Loucy (cell line): ENCODE measurements around the gene SPATA13.

Experiments used
- H2AFZ ChIP-seq: fragments of 200-600 bp; sonication (generic); 2 replicates; pipeline ENCODE4 v1.6.0; 2016; ENCODE audit warnings: antibody characterized with exemption, mild to moderate bottlenecking, low read length, moderate library complexity
- H3F3A ChIP-seq: fragments of 200-600 bp; 2 replicates; pipeline ENCODE4 v1.6.0; 2016; ENCODE audit warnings: antibody characterized with exemption, low read depth, mild to moderate bottlenecking
- H3K27me3 ChIP-seq: fragments of 200-600 bp; sonication (generic); 2 replicates; pipeline ENCODE4 v1.6.1; 2014; ENCODE audit warnings: low read length, mild to moderate bottlenecking; ENCODE audit not compliant: insufficient read depth, poor library complexity, severe bottlenecking
- H3K36me3 ChIP-seq: fragments of 200-600 bp; sonication (generic); 2 replicates; pipeline ENCODE4 v1.6.1; 2016; ENCODE audit warnings: low read length; ENCODE audit not compliant: insufficient read depth
- H3K4me1 ChIP-seq: fragments of 200-600 bp; sonication (generic); 2 replicates; pipeline ENCODE4 v1.5.1; 2014; ENCODE audit warnings: low read length, mild to moderate bottlenecking; ENCODE audit not compliant: insufficient read depth, poor library complexity, severe bottlenecking
- H3K4me2 ChIP-seq: fragments of 200-600 bp; sonication (generic); 2 replicates; pipeline ENCODE4 v1.6.0; 2014; ENCODE audit warnings: antibody characterized with exemption, low read length, low read depth, mild to moderate bottlenecking; ENCODE audit not compliant: poor library complexity, severe bottlenecking
- H3K4me3 ChIP-seq: fragments of 200-600 bp; sonication (generic); 2 replicates; pipeline ENCODE4 v1.5.1; 2014; ENCODE audit warnings: low read length, mild to moderate bottlenecking, mixed read lengths; ENCODE audit not compliant: poor library complexity, severe bottlenecking
- H3K79me2 ChIP-seq: fragments of 200-600 bp; sonication (generic); 2 replicates; pipeline ENCODE4 v1.6.1; 2014; ENCODE audit warnings: low read length; ENCODE audit not compliant: insufficient read depth
- H3K9ac ChIP-seq: fragments of 200-600 bp; sonication (generic); 2 replicates; pipeline ENCODE4 v1.6.0; 2014; ENCODE audit warnings: mild to moderate bottlenecking, low read depth, low read length, moderate library complexity; ENCODE audit not compliant: poor library complexity, severe bottlenecking
- H3K9me2 ChIP-seq: fragments of 200-600 bp; sonication (generic); replicated peaks from 2 replicates; pipeline ENCODE4 v1.6.1; 2016; ENCODE audit warnings: low read depth, low read length, mixed read lengths
- H3K9me3 ChIP-seq: fragments of 200-600 bp; sonication (generic); 2 replicates; pipeline ENCODE4 v1.6.1; 2014; ENCODE audit warnings: mild to moderate bottlenecking, antibody characterized with exemption, low read length, low read depth; ENCODE audit not compliant: insufficient read depth
- H4K20me1 ChIP-seq: fragments of 200-600 bp; sonication (generic); 2 replicates; pipeline ENCODE4 v1.6.0; 2014; ENCODE audit warnings: antibody characterized with exemption, low read length, mild to moderate bottlenecking; ENCODE audit not compliant: insufficient read depth, poor library complexity, severe bottlenecking
- EZH2phosphoT487 ChIP-seq: fragments of 200-600 bp; IDR thresholded peaks from 2 replicates; pipeline ENCODE4 v1.6.1; 2018; ENCODE audit warnings: antibody characterized with exemption, mild to moderate bottlenecking, moderate library complexity, borderline replicate concordance
- TF ChIP-seq, protein P1 (sequence below): fragments of 200-600 bp; sonication (generic); conservative IDR thresholded peaks from 2 replicates; pipeline ENCODE4 v1.5.1; 2014; ENCODE audit warnings: mild to moderate bottlenecking, antibody characterized with exemption, low read length

Gene SPATA13

GRCh38 chr13:24277761-24278160 lies 117.2 kb downstream of the SPATA13 start:
- H3K4me3 ChIP-seq = no peak overlapping the region
- H4K20me1 ChIP-seq = no peaks in the 10 kb centered on the region
- no peaks in the 10 kb centered on the region for H3F3A ChIP-seq
- H3K9me2 ChIP-seq = no peaks in the 10 kb centered on the region
- no peak overlapping the region for H3K9ac ChIP-seq
- no peaks in the 10 kb centered on the region for H3K27me3 ChIP-seq
- peaks cover 20% of the 10 kb centered on the region for H3K4me1 ChIP-seq
- TF ChIP-seq EZH2phosphoT487 = no peak
- TF ChIP-seq, protein P1, sequence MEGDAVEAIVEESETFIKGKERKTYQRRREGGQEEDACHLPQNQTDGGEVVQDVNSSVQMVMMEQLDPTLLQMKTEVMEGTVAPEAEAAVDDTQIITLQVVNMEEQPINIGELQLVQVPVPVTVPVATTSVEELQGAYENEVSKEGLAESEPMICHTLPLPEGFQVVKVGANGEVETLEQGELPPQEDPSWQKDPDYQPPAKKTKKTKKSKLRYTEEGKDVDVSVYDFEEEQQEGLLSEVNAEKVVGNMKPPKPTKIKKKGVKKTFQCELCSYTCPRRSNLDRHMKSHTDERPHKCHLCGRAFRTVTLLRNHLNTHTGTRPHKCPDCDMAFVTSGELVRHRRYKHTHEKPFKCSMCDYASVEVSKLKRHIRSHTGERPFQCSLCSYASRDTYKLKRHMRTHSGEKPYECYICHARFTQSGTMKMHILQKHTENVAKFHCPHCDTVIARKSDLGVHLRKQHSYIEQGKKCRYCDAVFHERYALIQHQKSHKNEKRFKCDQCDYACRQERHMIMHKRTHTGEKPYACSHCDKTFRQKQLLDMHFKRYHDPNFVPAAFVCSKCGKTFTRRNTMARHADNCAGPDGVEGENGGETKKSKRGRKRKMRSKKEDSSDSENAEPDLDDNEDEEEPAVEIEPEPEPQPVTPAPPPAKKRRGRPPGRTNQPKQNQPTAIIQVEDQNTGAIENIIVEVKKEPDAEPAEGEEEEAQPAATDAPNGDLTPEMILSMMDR = no peak
- no peaks in the 10 kb centered on the region; the same call in 1 of the 2 replicates for H3K36me3 ChIP-seq
- H3K9me3 ChIP-seq = no peaks in the 10 kb centered on the region
- no peak overlapping the region for H3K4me2 ChIP-seq
- peaks cover 18% of the 10 kb centered on the region; the same call in 1 of the 2 replicates for H3K79me2 ChIP-seq
- no peak overlapping the region for H2AFZ ChIP-seq

DNA sequence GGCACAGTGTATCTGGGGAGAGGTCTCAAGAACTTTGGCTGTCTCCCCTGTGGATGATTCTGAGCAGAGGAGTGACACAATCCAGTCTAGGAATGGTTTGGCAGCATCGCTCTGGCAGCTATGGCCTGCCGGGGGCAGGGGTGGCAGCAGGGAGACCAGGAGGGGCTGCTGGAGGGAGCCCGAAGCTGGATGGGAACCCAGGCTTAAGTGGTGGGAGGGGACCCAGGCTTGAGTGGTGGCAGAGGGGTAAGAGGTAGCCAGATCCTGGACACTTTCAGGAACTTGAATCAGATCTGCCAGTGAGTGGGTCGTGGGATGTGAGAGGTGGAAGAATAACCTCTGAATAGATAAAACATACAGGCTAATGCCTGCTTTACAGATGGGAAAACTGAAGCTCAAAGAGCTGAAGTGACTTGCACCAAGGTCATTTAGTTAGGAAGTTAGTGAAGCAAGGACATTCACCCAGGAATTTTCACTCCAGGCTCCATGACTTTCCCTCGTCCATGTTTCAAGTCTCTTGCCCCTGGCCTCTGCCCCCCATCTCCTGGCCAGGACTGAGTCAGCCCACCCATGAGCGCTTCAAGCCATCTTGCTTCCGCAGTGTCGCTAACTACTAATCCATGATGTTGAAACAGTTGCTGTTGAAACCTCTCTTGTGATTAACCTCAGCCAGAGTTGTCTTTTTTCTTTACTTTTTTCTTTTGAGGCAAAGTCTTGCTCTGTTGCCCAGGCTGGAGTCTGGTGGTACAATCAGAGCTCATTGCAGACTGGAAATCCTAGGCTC lies 119.0 kb downstream of the SPATA13 start:
- Histone ChIP-seq H3K4me2 (no peak overlapping the region), H2AFZ (no peak overlapping the region), H3K36me3 (peaks cover 10% of the 10 kb centered on the region; the same call in 1 of the 2 replicates), H3K9me2 (no peaks in the 10 kb centered on the region), H4K20me1 (no peaks in the 10 kb centered on the region), H3F3A (no peaks in the 10 kb centered on the region), H3K4me1 (peaks cover 9% of the 10 kb centered on the region), H3K27me3 (no peaks in the 10 kb centered on the region), H3K79me2 (peaks cover under 1% of the 10 kb centered on the region; the same call in 1 of the 2 replicates), H3K4me3 (no peak overlapping the region), H3K9me3 (no peaks in the 10 kb centered on the region), H3K9ac (no peak overlapping the region)
- TF ChIP-seq, protein P1 = no peak
- no peak for TF ChIP-seq EZH2phosphoT487

DNA sequence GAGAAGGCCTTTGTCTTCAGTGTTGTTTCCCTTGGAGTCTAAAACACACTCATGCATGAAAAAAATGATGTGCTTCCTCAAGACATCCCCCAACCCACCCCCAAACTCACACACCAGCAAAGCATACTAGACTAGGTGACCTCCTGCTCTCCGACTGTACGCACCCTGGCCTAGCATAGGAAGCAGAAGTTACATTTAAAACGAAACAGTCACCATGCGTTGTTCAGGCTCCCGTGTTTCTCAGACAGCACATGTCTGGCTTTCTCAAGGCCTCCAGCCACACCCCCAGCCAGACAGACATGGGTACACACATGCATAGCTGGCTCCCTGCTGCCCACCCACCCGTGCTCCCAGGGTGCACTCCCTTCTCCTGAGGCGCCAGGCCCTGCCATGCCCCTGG lies 120.2 kb downstream of the SPATA13 start:
- Histone ChIP-seq H2AFZ (no peak overlapping the region), H4K20me1 (no peaks in the 10 kb centered on the region), H3K4me1 (no peaks in the 10 kb centered on the region), H3F3A (no peaks in the 10 kb centered on the region), H3K27me3 (no peaks in the 10 kb centered on the region), H3K36me3 (peaks cover 15% of the 10 kb centered on the region; the same call in 1 of the 2 replicates), H3K79me2 (no peaks in the 10 kb centered on the region), H3K4me3 (no peak overlapping the region), H3K9me3 (no peaks in the 10 kb centered on the region), H3K9ac (no peak overlapping the region), H3K4me2 (no peak overlapping the region), H3K9me2 (no peaks in the 10 kb centered on the region)
- TF ChIP-seq, protein P1 = no peak
- no peak for TF ChIP-seq EZH2phosphoT487
